Stimulated activated CD8-positive, alpha-beta memory T cell treated with anti-CD3 and anti-CD28 coated beads, Interleukin-12 subunit alpha, Interleukin-12 subunit beta, amount 100 ng/mL, for 24 hours (primary cell): ENCODE measurements around the gene KEAP1.

Source experiments
- DNase-seq: peaks from one replicate; pipeline ENCODE4 v3.0.0-alpha.2; 2020; ENCODE audit errors: extremely low read depth

KEAP1 gene

DNA sequence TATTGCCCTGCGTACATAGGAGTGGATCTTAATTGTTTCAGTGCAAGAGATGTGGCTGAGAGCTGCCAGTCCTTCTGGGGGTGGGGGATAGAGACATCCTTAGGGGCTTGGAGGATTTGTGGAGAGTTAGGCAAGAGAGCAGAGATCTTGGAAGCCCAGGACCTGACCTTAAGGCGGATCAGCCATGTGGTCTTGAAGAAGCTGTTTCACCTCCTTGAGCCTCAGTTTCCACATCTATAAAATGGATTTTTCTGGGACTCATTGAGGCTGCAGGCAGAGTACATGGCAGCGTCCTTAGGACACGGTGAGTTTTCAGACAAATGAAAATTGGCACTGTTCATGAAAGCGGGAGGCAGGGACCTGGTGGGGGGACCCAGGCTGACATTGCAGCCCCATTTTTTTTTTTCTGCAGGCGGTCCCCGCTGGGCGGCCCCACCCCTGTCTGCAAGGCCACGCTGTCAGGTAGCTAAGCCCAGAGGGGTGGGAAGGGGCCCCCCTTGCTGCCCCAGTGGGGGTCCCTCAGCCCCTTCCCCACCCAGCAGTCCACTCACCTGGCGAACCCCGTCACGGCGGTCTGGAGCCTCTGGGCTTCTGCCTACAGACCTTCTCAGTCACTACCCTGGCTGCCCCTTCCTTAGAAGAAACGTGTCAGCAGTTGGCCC lies 52.8 kb downstream of the KEAP1 start:
- DNase-seq = no peak

DNA sequence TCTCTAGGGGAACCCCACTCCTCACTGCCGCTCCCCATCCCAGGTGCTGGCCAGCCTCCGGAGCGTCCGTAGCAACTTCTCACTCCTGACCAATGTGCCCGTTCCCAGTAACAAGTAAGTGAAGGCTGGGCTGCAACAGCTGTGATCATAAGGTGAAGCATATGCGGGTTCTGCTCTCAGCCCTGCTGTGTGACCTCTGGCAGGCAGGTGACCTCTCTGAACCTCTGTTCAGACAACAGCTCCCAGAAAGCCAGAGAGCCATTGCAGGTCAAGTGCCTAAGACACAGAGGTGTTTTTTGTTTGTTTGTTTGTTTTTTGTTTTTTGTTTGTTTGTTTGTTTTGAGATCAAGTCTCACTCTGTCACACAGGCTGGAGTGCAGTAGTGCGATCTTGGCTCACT lies 54.1 kb downstream of the KEAP1 start:
- DNase-seq = no peak

DNA sequence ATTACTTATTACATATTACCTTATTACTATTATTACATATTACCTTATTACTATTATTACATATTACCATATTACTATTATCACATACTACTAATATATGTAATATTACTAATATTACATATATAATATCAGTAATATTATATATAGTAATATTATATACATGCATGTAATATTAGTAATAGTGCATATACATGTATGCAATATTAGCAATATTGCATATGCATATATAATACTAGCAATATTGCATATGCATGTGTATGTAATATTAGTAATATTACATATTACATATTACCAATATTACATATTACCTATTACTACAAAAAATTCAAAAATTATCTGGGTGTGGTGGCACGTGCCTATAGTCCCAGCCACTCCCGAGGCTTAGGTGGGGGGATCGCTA lies 60.5 kb downstream of the KEAP1 start:
- DNase-seq = no peak

GRCh38 chr19:10439588-10439987 lies 63.6 kb downstream of the KEAP1 start:
- no peak for DNase-seq
